Progenitor cell of endocrine pancreas (in vitro differentiated cells): ENCODE measurements around the gene MATN1. TPM values are rescaled to one million over a fixed set of nuclear protein-coding genes. Genes with fewer than 3 reads are reported as not detected.

Source experiments
- DNase-seq: peaks from one replicate; pipeline ENCODE4 v3.0.0; 2021; ENCODE audit warnings: low spot score; ENCODE audit not compliant: unreplicated experiment
- H3K27ac Mint-ChIP-seq: 2 replicates; pipeline ENCODE4 v1.8.0; 2021; ENCODE audit warnings: mild to moderate bottlenecking, moderate library complexity, mixed read lengths
- H3K27me3 Mint-ChIP-seq: 2 replicates; pipeline ENCODE4 v1.8.0; 2021; ENCODE audit warnings: mixed read lengths
- H3K36me3 Mint-ChIP-seq: 2 replicates; pipeline ENCODE4 v1.8.0; 2022; ENCODE audit warnings: mixed read lengths; ENCODE audit not compliant: insufficient read depth
- H3K4me1 Mint-ChIP-seq: 2 replicates; pipeline ENCODE4 v1.8.0; 2021; ENCODE audit warnings: low read depth, mixed read lengths
- H3K4me3 Mint-ChIP-seq: 2 replicates; pipeline ENCODE4 v1.8.0; 2021; ENCODE audit warnings: low read depth, mild to moderate bottlenecking, moderate library complexity, mixed read lengths
- H3K9me3 Mint-ChIP-seq: 2 replicates; pipeline ENCODE4 v1.8.0; 2021; ENCODE audit warnings: low read depth, mixed read lengths
- CTCF ChIP-seq: fragments of 200-600 bp; sonication (generic); IDR thresholded peaks from one replicate; pipeline ENCODE4 v1.5.0; 2021; ENCODE audit warnings: antibody characterized with exemption, mild to moderate bottlenecking; ENCODE audit not compliant: unreplicated experiment
- total RNA-seq: library from RNA; stranded (reverse); gene quantifications from 2 replicates; pipeline ENCODE4 v1.2.1, GENCODE V29; 2021

MATN1 gene
- total RNA-seq, 1 donor from 2014 or later: 0.14 TPM

- no peak overlapping the region for H3K4me3 Mint-ChIP-seq
- no peak for TF ChIP-seq CTCF
- no peak for DNase-seq
Measured at GRCh38 chr1:30693822-30694221, 29.6 kb downstream of the MATN1 start.

GRCh38 chr1:30693366-30693765 lies 30.0 kb downstream of the MATN1 start:
- H3K4me3 Mint-ChIP-seq: no peak overlapping the region
- H3K9me3 Mint-ChIP-seq: no peaks in the 10 kb centered on the region
- peaks cover 19% of the 10 kb centered on the region for H3K27me3 Mint-ChIP-seq
- no peak overlapping the region for H3K27ac Mint-ChIP-seq
- TF ChIP-seq CTCF: no peak
- H3K4me1 Mint-ChIP-seq: no peaks in the 10 kb centered on the region
- no peak for DNase-seq
- no peaks in the 10 kb centered on the region for H3K36me3 Mint-ChIP-seq

More at GRCh38 chr1:30693822-30694221, 29.6 kb downstream of the MATN1 start:
- H3K36me3 Mint-ChIP-seq: no peaks in the 10 kb centered on the region
- H3K9me3 Mint-ChIP-seq: no peaks in the 10 kb centered on the region
- H3K27ac Mint-ChIP-seq: no peak overlapping the region
- peaks cover 19% of the 10 kb centered on the region for H3K27me3 Mint-ChIP-seq
- H3K4me1 Mint-ChIP-seq: no peaks in the 10 kb centered on the region

- no peak overlapping the region for H3K27ac Mint-ChIP-seq
- H3K4me1 Mint-ChIP-seq: no peaks in the 10 kb centered on the region
- DNase-seq: no peak
- no peak for TF ChIP-seq CTCF
- no peaks in the 10 kb centered on the region for H3K36me3 Mint-ChIP-seq
- no peak overlapping the region for H3K4me3 Mint-ChIP-seq
- H3K9me3 Mint-ChIP-seq: no peaks in the 10 kb centered on the region
- H3K27me3 Mint-ChIP-seq: peaks cover 19% of the 10 kb centered on the region
Measured at GRCh38 chr1:30692948-30693301, 30.5 kb downstream of the MATN1 start.

GRCh38 chr1:30692201-30692947 lies 31.0 kb downstream of the MATN1 start:
- H3K36me3 Mint-ChIP-seq: no peaks in the 10 kb centered on the region
- DNase-seq: no peak

GRCh38 chr1:30691480-30691879 lies 31.9 kb downstream of the MATN1 start:
- no peak for DNase-seq
- Mint-ChIP-seq H3K27me3 (peaks cover 24% of the 10 kb centered on the region), H3K4me1 (no peaks in the 10 kb centered on the region), H3K9me3 (no peaks in the 10 kb centered on the region), H3K4me3 (no peak overlapping the region), H3K36me3 (no peaks in the 10 kb centered on the region), H3K27ac (no peak overlapping the region)
- TF ChIP-seq CTCF: no peak

More at GRCh38 chr1:30692201-30692947, 31.0 kb downstream of the MATN1 start:
- no peaks in the 10 kb centered on the region for H3K4me1 Mint-ChIP-seq
- H3K9me3 Mint-ChIP-seq: no peaks in the 10 kb centered on the region
- no peak overlapping the region for H3K27ac Mint-ChIP-seq
- TF ChIP-seq CTCF: no peak
- H3K27me3 Mint-ChIP-seq: peaks cover 22% of the 10 kb centered on the region
- no peak overlapping the region for H3K4me3 Mint-ChIP-seq
